NCI-H128 (cell line): ENCODE results near the gene NDRG3.
"Not testable (repeated sequence)": the region's sequence is repeated elsewhere in the genome, so short reads cannot be mapped to it uniquely, and the experiment has no call there.

ENCODE experiments used
- DNase-seq: peaks from one replicate; lab custom pipeline; 2025; ENCODE audit not compliant: unreplicated experiment; lab: John Stamatoyannopoulos, UW

NDRG3 gene

DNA sequence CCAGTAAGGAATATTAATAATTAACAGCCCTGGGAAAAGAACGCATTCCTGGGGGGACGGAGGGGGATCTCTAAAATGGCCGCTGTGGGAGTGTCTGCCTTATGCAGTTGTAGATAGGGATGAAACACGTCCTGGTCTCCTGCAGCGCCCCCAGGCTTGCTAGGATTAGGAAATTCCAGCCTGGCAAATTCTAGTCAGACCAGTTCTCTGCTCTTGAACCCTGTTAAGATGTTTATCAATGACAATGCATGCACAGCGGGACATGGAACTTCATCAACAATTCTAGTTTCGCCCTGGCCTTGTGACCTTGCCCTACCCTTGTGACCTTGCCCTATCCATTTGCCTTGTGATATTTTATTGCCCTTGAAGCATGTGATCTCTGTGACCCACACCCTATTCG is 50.4 kb downstream of the NDRG3 start:
- DNase-seq: not testable (repeated sequence)

DNA sequence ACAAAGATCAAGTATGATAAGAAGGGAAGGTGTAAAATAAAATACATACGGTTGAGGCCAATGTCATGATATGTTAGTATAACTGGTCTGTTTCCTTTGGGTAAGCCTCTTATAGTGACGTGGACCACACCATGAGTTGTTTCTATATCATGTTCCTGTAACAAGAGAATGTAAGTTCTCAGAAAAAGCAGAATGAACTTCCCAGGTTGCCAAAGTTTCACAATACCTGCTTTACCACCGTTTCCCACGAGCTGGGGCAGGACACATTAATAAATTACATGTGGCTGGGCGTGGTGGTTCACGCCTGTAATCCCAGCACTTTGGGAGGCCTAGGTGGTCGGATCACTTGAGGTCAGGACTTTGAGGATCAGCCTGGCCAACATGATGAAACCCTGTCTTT is 57.3 kb downstream of the NDRG3 start:
- no peak for DNase-seq

DNA sequence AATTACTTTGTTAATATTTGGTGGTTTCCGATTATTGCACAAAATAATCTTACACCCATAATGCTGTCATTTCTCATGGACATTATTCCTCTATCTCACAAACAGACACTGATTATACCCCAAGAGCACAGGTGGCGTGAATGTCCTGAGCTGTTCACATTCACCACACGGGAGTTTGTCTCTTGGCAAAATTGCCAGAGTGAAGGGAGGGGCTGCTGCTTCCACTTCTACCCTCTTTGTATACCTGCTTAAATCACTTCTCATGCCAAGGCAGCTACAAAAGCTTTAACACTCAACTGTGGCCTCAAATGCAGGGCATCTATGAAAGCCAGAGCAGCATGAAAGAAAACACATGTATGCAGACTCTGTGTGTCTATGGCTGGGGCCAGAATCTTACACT is 58.0 kb downstream of the NDRG3 start:
- DNase-seq: no peak

DNA sequence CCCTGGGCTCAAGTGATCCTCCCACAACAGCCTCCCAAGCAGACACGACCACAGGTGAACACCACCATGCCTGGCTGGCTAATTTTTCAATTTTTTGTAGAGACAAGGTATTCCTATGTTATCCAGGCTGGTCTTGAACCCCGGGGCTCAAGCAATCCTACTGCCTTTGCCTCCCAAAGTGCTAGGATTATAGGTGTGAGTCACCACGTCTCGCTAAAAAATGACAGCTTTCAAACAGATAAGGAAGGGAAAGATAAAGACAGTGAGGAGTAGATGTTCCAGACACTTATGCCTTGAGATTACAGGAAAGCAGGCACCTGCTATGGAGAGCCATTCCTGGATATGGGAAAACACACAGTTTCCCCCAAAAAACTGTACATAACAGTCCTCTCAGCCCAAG is 58.9 kb downstream of the NDRG3 start:
- no peak for DNase-seq

DNA sequence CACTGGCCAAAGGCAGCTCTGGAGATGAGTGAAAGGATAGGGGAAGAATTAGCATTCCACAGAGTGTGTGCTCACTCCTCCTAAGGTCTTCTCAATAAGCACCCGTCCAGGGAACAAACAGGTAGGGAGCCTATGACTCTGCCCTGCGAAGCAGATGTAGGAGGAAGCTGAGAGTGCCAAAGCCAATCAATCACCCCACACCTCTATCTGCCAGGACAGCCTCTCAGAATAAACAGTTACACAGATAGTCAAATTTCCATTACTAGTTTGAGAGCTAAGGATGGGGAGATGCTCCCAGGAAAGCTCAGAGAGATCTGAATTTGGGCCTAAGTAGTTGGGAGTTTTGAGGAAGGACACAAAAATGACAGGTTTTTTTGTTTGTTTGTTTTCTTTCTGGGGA is 59.4 kb downstream of the NDRG3 start:
- no peak for DNase-seq

DNA sequence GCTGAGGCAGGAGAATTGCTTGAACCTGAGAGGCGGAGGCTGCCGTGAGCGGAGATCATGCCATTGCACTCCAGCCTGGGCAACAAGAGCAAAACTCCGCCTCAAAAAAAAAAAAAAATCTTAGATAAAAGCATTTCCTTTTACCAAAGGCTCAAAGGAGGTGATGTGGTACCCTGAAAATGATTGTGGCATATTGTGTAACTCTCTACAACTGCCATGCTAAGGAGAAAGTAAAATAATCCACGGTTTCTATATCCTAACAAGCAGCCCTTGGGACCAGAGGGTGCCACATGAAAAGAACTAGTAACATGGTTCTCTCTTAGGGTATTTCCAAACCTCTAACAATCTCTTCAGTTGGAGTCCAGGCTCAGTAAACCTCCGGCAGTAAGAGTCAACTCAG is 61.1 kb downstream of the NDRG3 start:
- no peak for DNase-seq

DNA sequence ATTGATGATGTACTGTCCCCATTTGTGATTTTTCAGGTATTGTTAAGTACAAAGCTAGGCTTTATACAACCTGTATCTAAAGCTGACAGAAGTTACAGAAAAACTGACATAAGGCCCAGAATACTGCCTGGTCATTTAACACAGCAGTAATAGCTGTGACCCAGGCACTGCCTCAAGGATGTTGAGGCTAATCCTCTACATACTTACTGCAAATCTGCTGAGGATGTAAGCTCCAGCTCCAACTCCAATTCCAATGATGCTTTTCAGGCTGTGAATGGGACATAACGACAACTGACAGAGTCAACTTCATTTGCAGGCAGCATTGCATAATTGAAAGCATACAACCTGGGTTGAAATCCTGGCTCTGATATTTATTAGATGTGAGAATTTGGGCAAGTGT is 63.6 kb downstream of the NDRG3 start:
- no peak for DNase-seq

DNA sequence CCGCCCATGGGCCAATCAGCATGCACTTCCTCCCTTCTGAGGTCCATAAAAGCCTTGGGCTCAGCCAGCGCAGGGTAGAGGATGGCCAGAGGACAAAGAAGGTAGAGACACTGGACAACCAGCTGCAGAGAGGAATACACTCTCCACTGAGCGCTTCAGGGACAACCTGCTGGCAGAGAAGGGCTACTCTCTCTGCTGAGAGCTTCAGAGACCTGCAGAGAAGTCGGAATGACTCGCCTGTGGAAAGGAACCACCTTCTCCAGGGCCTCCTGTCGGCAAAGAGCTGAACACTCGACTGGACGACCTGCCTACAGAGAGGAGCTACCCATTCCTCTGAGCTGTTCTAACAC is 68.5 kb downstream of the NDRG3 start:
- DNase-seq: no peak

DNA sequence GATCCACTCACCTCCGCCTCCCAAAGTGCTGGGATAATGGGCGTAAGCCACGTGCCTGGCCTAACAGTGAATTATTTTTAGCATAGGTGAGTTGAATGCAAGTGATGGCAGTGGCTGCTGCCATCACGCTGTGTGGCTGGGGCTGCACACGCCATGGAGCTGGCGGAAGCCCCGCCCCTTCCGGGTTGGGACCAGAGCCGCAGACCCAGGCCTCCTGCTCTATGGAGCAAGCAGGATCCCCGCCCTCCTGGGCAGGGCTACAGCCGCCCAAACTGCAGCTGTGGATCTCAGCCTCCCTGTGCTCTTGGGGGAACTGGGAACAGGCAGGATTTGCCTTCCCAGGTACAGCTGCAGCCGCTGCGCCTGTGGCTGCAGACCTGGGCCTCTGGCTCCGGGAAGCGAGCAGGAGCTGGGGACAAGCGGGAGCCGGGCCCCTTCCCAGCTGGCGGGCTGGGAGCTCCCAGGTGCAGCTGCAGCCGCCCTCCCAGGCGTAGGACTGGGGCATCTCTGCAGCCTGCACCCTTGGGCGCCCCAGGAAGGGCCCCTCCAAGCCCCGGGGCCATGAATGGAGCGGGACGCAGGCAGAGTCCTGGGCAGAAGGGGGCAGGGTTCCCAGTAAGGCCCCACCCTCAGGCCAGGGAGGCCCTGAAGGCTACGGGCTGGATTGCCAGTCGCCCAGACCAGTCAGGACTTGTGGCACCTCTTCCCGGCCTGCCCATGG is 69.0 kb downstream of the NDRG3 start:
- DNase-seq: no peak

DNA sequence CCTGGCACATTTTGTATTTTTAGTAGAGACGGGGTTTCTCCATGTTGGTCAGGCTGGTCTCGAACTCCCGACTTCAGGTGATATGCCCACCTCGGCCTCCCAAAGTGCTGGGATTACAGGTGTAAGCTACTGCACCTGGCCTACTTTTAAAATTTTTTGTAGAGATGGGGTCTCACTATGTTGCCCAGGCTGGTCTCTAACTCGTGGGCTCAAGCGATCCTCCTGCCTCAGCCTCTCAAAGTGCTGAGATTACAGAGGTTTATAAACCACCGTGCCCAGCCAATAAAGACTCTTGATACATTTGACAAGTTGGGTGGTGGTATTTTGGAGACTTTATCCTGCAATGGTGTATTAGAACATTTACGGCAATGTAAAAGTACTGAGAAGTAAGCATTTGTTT is 70.3 kb downstream of the NDRG3 start:
- not testable (repeated sequence) for DNase-seq

DNA sequence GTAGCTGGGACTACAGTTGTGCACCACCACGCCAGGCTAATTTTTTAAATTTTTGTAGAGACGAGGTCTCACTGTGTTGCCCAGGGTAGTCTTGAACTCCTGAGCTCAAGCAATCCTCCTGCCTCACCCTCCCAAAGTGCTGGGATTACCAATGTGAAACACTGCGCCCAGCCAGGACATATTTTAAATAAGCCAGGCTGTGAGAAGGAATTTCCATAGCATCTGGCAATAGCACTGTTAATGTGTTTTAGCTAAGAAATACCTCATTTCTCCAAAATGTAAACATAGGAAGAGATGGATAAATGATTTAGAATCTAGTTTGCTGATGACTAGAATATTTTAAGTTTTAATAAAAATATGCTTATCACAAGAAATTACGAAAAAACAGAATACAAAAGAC is 72.9 kb downstream of the NDRG3 start:
- no peak for DNase-seq

DNA sequence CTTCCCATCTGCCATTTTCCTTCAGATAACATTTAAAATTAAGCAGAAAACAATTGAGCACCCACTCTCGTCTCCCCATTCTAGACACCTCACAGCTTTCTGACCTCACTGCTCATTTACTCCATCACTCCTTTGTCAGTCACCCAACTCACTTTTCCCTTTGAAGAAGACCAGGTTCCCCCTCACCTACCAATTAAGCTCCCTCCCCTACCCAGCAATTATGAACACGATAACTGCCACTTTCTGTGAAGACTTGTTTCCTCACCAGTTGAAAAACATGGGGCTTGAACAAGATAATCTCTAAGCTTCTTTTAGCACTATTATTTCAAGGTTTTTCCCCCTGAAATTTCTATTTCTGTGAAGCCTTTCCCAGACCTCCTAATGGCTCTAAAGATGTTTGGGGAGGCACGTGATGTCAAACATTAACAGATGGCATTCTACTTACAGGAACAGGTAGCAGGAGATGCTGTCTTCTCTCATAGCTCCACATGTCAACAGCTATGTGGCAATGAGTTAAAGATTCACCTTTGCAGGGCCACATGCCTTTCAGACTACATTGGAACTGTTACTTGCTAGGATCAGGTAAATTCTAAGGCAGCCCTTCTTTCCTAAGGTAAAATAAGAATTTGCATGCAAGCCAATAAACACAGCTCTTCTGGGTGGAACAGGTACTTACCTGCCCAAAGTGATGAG is 75.1 kb downstream of the NDRG3 start:
- DNase-seq: no peak

DNA sequence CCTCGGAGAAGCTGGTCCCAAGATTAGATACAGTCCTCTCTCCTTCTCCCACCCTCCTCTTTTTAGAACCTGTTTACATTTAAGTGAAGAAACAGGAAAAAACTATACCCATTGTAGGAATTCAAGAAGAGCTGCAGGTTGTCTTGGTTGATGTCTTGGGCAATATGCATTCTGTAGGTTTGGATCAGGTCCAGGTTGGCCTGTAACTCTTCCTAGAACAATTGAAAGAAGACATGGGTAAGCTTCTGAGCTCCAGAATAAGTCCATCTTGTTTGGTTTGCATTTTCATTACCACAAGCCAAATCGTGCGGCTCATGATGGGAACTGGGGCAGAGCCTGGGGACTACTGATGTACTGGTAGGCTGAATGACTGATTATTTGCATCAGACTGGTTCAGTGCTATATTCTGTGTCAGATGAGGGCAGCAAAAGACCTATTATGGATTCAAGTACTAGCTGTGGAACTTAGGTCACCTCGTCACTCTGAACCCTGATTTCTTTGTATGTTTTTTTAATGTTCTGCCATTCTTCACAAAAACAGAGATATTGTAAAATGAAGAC is 79.6 kb downstream of the NDRG3 start:
- DNase-seq: no peak

DNA sequence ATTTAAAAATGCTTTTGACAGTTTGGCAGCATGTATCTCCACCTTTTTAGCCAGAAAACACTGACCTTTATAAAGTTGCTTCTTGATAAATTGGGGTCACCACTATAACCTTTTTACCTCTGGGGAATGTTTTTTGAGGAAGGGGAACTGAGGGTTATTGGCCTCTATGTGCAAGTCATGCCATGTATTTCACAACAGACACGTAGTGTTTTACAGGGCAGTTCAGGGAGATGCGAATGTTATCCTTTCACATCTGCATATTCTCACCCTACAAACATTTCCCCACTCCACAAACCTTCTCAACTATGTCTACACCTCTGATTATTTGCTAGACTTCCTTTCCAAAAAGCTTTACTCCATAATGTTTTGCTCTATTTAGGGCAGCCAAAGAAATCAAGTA is 82.9 kb downstream of the NDRG3 start:
- no peak for DNase-seq

DNA sequence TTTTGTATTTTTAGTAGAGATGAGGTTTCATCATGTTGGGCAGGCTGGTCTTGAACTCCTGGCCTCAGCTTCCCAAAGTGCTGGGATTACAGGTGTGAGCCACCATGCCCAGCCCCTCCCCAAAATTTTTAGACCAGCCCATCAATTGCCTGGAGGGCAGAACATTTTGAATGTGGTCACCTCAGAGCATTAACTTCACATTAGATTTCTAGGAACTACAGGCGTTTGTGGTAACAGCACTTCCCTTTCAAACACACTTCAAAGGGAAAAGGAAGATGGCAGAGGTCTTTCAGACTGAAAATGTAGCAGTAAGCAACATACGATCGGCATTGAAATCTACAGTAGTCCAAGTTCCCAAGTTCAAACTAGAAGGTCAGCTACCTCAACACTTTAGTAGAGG is 87.6 kb downstream of the NDRG3 start:
- DNase-seq: no peak

DNA sequence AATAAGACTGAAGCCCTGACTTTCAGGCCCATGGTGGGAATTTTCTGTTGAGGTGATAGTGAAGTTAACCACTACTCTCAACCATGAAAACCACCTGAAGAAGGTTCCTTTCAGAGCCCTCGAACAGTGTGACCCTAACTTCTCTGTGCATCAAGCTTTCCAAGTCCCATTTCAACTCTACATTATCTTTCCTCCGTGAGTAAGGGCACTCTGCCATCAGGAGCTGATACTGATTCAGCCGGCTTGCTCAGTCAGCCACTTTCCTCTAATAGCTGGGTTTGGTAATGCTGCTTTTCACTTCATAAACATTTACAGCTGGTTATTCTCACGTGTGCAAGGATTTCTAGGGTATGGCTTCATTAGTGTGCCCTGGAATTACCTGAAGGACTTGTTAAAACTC is 89.2 kb downstream of the NDRG3 start:
- no peak for DNase-seq

DNA sequence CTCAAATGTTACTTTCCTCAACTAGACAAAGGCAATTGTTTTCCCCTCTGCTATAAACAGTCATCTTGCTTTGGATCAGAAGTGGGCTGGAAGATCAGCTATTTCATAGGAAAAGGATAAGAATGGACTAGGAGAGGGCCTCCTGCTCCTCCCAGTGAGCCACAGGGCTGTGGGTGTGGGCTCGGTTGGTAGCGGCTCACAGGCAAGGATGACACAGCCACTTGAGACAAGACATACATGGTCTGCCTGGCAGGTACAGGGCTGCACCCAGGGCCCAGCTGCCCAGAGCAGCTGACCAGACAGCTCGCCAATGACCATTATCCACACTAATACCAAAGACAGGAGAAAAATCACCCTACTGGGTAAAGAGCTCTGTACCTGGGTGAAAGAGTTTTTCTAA is 90.9 kb downstream of the NDRG3 start:
- no peak for DNase-seq

DNA sequence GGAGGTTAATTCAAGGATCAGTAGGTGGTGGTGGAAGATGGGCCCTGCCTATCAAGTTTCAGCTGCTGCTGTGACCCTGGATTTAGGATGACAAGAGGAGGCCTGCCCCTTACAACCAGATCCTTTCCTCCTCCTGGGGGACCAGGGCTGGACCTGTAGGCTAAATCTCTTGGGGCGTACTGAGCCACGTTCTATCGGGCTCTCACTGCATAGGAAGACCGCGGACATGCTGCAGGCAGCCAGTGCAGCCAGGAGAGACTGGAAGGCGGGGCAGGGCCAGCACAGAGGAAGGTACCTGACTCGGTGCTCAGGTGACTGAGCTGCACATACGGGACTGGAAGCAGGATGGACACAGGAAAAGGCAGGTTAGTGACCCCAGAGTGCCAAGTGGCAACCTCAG is 91.4 kb downstream of the NDRG3 start:
- DNase-seq: no peak

DNA sequence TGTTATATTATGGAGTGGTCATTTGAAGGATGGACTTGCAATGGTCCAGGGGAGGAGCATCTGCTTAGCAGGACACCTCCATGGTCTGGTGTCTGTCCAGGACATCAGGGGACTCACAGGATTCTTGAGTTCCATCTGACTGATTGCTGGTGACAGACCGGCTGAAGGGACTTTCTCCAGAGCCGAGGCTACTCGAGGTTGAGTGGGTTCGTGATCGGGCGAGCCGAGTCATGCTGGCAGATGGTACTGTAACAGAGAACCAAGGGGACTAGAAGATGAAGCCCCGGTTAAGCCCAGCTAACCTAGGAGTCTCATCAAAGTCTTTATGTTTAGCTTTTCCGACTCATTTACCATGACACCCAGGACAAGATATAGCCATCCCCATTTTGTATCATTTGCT is 92.4 kb downstream of the NDRG3 start:
- no peak for DNase-seq

DNA sequence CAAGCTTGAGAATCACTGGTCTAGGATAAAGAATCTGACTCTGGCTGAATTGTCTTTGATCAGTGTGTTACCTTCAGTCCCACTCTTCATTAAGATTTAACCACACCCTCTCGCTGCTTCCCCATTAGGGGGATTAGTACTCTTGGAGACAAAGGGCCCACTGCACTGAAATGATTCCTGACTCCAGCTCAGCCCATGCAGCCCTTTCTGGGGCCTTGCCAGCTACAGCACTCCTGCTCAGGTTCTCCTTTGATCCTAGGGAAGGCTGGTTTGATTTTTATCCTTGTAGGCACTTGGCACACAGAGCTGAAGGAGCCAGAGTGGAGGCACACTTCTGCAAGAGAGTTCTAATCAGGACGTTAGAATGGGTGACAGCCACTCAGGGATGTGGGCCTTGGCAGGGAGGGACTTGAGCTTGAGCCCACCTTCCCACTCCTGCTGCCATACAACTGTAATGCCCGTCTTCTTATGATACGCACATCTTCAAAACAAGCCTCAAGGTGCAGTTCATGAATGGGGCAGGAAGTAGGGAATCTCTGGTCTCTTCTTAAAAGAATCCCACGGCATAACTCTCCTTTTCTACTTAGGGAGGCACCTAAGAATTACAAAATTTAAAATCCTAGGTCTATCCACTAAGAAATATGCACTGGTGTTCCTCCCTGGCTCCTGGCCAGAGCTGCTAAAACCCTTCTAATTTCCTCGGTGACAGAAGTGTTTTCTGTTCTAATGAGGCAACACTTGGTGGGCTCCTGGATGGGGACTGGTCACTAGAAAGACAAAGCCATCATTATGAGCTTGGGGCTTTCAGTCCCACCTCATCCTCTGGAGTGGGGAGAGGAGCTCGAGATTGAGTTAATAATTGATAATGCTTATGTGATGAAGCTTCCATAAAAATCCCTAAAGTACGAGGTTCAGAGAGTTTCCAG is 98.4 kb downstream of the NDRG3 start:
- DNase-seq: no peak

DNA sequence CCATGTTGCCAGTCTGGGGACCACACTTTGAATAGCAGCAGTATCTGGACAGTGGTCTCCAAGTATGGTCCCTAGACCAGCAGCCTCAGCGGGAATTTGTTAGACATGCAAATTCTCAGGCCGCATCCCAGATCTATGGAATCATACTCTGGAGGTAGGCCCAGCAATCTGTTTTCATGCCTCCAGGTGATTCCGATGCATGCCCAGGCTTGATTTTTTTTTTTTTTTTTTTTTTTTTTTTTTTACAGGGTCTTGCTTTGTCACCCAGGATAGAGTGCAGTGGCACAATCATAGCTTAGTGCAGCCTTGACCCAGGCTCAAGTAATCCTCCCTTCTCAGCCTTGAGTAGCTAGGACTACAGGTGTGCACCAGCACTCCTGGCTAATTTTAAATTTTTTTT is 99.2 kb downstream of the NDRG3 start:
- DNase-seq: no peak

DNA sequence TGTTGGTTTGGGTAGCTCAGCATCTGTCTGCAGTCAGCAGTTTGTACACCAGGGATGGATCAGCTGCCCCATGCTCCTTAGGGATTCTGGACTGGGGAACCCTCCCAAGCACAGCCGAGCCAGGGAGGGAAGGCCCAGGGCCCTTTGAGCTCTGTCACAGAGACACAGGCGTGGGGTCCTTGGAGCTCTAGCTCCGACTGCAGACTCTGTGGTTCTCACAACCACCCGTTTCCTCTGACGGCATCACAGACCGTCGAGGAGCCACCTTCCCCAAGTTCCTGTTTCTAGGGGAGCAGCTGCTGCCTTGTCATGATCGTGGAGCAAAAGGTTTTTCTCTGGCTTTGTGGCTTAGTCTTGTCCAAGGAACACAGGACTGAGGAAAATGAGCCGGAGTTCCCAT is 99.9 kb downstream of the NDRG3 start, which contains the start of gene SLA2:
Gene SLA2, minus strand, starts transcription at position 199 of the 400 bp plus-strand sequence. CDS start 4,861 bp downstream, outside the sequence.
- no peak for DNase-seq
